Karpas-422 (cell line): ENCODE measurements around the gene PIP4K2A. TPM values are rescaled to one million over a fixed set of nuclear protein-coding genes. Genes with fewer than 3 reads are reported as not detected.

ENCODE experiments used
- DNase-seq: peaks from one replicate; pipeline ENCODE4 v3.0.0-alpha.2; 2015
- H2AFZ ChIP-seq: fragments of 200-600 bp; sonication (generic); 2 replicates; pipeline ENCODE4 v1.6.1; 2014; ENCODE audit warnings: antibody characterized with exemption, low read length, mixed read lengths
- H3K27ac ChIP-seq: fragments of 200-600 bp; sonication (generic); 2 replicates; pipeline ENCODE4 v1.5.1; 2014; ENCODE audit warnings: mild to moderate bottlenecking, low read length, moderate library complexity
- H3K27me3 ChIP-seq: fragments of 200-600 bp; sonication (generic); 2 replicates; pipeline ENCODE4 v1.6.1; 2014; ENCODE audit warnings: low read length, mixed read lengths
- H3K36me3 ChIP-seq: fragments of 200-600 bp; sonication (generic); 2 replicates; pipeline ENCODE4 v1.6.1; 2014; ENCODE audit warnings: low read length, mixed read lengths; ENCODE audit not compliant: insufficient read depth
- H3K4me1 ChIP-seq: fragments of 200-600 bp; sonication (generic); 2 replicates; pipeline ENCODE4 v1.6.1; 2014; ENCODE audit warnings: mild to moderate bottlenecking, low read length, mixed read lengths
- H3K4me2 ChIP-seq: fragments of 200-600 bp; sonication (generic); 2 replicates; pipeline ENCODE4 v1.6.1; 2014; ENCODE audit warnings: low read length, low read depth, mild to moderate bottlenecking; ENCODE audit not compliant: poor library complexity, severe bottlenecking
- H3K4me3 ChIP-seq: fragments of 200-600 bp; sonication (generic); 2 replicates; pipeline ENCODE4 v1.5.1; 2014; ENCODE audit warnings: mild to moderate bottlenecking, antibody characterized with exemption, low read length, mixed read lengths
- H3K79me2 ChIP-seq: fragments of 200-600 bp; sonication (generic); 2 replicates; pipeline ENCODE4 v1.6.1; 2014; ENCODE audit warnings: mild to moderate bottlenecking, low read length, mixed read lengths
- H3K9ac ChIP-seq: fragments of 200-600 bp; sonication (generic); 2 replicates; pipeline ENCODE4 v1.6.0; 2014; ENCODE audit warnings: low read length
- H3K9me2 ChIP-seq: fragments of 200-600 bp; sonication (generic), shearing (Covaris generic); replicated peaks from 2 replicates; pipeline ENCODE4 v1.6.0; 2014; ENCODE audit warnings: mild to moderate bottlenecking, low read length, moderate library complexity; ENCODE audit not compliant: insufficient read depth
- H3K9me3 ChIP-seq: fragments of 300-700, 200-600 bp; sonication (generic); 2 replicates; pipeline ENCODE4 v1.6.1; 2014; ENCODE audit warnings: low read length, mixed read lengths
- H4K20me1 ChIP-seq: fragments of 200-600 bp; sonication (generic); 2 replicates; pipeline ENCODE4 v1.6.1; 2014; ENCODE audit warnings: mild to moderate bottlenecking, antibody characterized with exemption, low read length, low read depth; ENCODE audit not compliant: insufficient read depth
- total RNA-seq: library from RNA; depleted of rRNA; stranded (reverse); fragments of >200 nt; shearing (Covaris generic); gene quantifications from 2 replicates; pipeline ENCODE4 v1.2.3, GENCODE V29; 2014; ENCODE audit warnings: low replicate concordance

Gene PIP4K2A
- total RNA-seq, 1 experiment from 2014 or later = 32.6 TPM

DNA sequence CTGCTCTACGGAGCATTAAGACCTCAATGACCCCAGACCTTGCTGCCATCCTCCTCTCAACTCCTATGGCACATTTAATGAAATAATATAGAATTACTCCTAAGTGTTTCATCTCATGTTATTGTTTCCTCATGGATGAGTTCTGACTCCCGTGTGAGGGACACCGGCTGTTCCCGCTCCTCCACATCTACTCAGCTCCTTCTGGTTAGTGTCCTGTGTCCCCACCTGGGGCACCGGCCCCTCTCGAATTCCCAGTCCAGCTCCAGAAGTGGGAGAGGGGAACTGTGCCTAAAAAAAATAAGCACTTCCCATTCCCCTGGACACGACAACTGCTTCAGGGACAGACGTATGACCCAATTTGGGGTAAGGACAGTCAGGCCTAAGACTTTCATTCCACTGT lies 58.3 kb downstream of the PIP4K2A start:
- Histone ChIP-seq H2AFZ (no peak overlapping the region), H3K36me3 (no peaks in the 10 kb centered on the region), H3K9ac (no peak overlapping the region), H3K9me3 (no peaks in the 10 kb centered on the region), H3K4me3 (no peak overlapping the region), H3K27me3 (no peaks in the 10 kb centered on the region), H3K9me2 (no peaks in the 10 kb centered on the region), H4K20me1 (peaks cover 52% of the 10 kb centered on the region), H3K27ac (no peak overlapping the region), H3K4me1 (no peaks in the 10 kb centered on the region), H3K79me2 (no peaks in the 10 kb centered on the region), H3K4me2 (no peak overlapping the region)
- DNase-seq = no peak

DNA sequence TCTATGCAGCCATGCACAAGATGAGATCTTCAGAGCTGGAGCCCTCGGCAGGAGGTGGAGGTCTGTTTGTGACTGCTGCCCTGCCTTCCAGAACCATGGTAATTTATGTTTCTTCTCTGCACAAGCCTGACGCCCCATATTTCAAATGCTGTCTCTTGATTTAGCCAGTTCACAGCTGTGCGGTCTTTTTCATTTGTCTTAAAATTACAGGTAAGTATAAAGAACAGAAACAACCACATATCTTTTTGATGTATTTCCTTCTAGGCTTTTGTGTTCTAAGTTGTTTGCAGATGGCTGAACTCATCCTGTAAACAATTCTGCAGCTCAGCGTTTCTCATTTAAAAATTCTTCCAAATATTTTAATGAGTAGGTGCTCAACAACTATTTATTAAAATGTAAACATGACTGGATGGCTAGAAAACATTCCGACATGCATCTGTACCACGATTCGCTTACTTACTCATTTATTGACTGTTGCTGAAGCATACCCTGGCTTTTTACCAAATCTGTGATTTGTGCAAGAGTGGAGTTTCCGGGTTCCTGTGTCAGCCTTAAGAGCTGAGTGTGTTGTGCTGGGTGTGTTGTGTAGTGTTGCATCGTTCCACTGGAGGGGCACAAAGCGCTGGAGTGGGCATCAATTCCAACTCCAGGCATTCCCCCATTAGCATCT lies 58.9 kb downstream of the PIP4K2A start:
- peaks cover 58% of the 10 kb centered on the region for H4K20me1 ChIP-seq
- no peak for DNase-seq
- no peaks in the 10 kb centered on the region for H3K4me1 ChIP-seq
- no peaks in the 10 kb centered on the region for H3K27me3 ChIP-seq
- no peak overlapping the region for H2AFZ ChIP-seq
- H3K4me2 ChIP-seq = no peak overlapping the region
- no peak overlapping the region for H3K4me3 ChIP-seq
- H3K27ac ChIP-seq = no peak overlapping the region
- H3K36me3 ChIP-seq = no peaks in the 10 kb centered on the region
- no peaks in the 10 kb centered on the region for H3K79me2 ChIP-seq
- H3K9me3 ChIP-seq = no peaks in the 10 kb centered on the region
- H3K9ac ChIP-seq = no peak overlapping the region
- H3K9me2 ChIP-seq = no peaks in the 10 kb centered on the region

DNA sequence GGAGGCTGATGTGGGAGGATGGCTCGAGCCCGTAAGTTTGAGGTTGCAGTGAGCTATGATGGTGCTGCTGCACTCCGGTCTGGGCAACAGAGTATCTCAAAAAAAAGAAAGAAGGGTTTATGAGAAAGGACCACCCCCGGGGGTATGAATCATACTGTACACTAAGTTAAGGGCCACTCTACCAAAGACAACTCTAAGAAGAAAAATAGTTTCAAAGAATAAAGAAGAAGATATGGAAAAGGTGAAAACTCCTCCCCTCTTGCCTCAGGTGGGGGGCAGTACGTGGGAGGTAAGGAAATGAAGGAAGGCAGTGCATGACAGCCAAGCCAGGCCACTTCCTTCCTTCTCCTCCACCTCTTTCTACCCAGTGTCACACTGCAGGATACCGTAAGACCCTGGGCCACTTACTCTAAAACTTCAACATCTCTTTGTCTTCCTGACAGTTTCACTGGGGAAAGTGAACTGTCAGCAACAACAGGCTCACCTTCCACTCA lies 61.3 kb downstream of the PIP4K2A start:
- H2AFZ ChIP-seq = no peak overlapping the region
- H3K4me3 ChIP-seq = no peak overlapping the region
- no peaks in the 10 kb centered on the region for H3K79me2 ChIP-seq
- no peak overlapping the region for H3K4me2 ChIP-seq
- no peaks in the 10 kb centered on the region for H3K36me3 ChIP-seq
- H3K9me3 ChIP-seq = no peaks in the 10 kb centered on the region
- no peak overlapping the region for H3K9ac ChIP-seq
- H3K9me2 ChIP-seq = no peaks in the 10 kb centered on the region
- no peak overlapping the region for H3K27ac ChIP-seq
- no peak for DNase-seq
- no peaks in the 10 kb centered on the region for H3K4me1 ChIP-seq
- H3K27me3 ChIP-seq = no peaks in the 10 kb centered on the region
- H4K20me1 ChIP-seq = peaks cover 60% of the 10 kb centered on the region

DNA sequence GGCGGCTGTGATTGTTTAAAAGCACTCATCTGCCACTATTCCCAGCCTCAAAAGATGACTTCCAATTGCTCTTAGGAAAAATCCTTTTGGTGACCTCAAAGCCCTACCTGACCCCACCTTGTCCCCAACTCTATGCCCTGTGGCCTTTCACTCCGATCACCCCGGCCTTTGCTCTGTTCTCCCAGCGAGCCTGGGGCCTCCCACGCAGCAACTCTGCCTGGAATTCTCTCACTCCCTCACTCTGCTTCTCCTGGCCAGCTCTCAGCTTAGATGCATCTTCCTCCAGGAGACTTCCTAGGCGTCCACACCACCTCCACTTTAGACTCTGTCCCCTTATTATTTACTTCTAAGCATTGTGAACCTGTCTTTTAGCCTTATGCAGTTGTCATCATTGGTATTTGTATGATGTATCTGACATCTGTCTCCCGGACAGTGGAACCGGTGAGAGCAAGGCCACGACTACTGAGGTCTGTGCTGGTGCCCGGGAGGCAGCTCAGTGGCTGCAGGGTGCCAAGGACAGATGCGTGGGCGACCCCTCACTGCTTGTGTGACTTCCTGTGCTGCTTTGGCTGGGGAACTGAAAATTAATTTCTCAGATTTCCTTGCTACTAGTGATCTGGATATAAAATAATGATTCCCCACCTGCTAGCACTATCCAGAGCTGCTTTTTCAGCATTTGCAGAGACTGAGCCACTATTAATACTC lies 63.0 kb downstream of the PIP4K2A start:
- H3K79me2 ChIP-seq = no peaks in the 10 kb centered on the region
- no peaks in the 10 kb centered on the region for H3K4me1 ChIP-seq

DNA sequence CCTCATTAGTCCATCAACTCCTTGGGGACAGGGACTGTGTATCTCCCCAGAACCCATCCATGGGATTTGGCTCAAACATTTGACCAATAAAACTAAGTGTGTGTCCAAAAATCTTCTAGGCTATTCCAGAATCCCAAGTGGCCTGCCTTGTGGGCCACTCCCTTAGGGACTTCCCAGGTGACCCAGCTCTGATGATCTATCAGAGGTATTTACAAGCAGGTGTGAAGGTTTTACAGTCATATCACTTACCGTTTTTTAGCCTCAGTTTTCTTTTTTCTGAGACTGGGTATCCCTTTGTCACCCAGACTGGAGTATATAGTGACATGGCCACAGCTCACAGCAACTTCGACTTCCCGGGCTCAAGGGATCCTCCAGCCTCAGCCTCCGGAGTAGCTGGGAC lies 64.4 kb downstream of the PIP4K2A start:
- no peaks in the 10 kb centered on the region for H3K79me2 ChIP-seq
- no peaks in the 10 kb centered on the region for H3K9me2 ChIP-seq
- H3K36me3 ChIP-seq = no peaks in the 10 kb centered on the region
- H4K20me1 ChIP-seq = peaks cover 65% of the 10 kb centered on the region
- no peak overlapping the region for H2AFZ ChIP-seq
- H3K9ac ChIP-seq = no peak overlapping the region
- no peaks in the 10 kb centered on the region for H3K4me1 ChIP-seq
- H3K4me3 ChIP-seq = no peak overlapping the region
- no peak overlapping the region for H3K27ac ChIP-seq
- no peak overlapping the region for H3K4me2 ChIP-seq
- H3K9me3 ChIP-seq = no peaks in the 10 kb centered on the region
- no peaks in the 10 kb centered on the region for H3K27me3 ChIP-seq
- no peak for DNase-seq

More for the DNA sequence above, 63.0 kb downstream of the PIP4K2A start:
- Histone ChIP-seq H3K9ac (no peak overlapping the region), H3K4me3 (no peak overlapping the region), H3K9me3 (no peaks in the 10 kb centered on the region), H3K27ac (no peak overlapping the region), H3K4me2 (no peak overlapping the region), H3K27me3 (no peaks in the 10 kb centered on the region), H3K9me2 (no peaks in the 10 kb centered on the region), H4K20me1 (peaks cover 64% of the 10 kb centered on the region), H2AFZ (no peak overlapping the region), H3K36me3 (no peaks in the 10 kb centered on the region)
- DNase-seq = no peak

GRCh38 chr10:22649390-22649841 lies 65.0 kb downstream of the PIP4K2A start:
- H3K9me3 ChIP-seq = no peaks in the 10 kb centered on the region
- H3K27ac ChIP-seq = no peak overlapping the region
- H3K4me2 ChIP-seq = no peak overlapping the region
- no peaks in the 10 kb centered on the region for H3K79me2 ChIP-seq
- no peak overlapping the region for H3K4me3 ChIP-seq
- H3K36me3 ChIP-seq = no peaks in the 10 kb centered on the region
- no peaks in the 10 kb centered on the region for H3K27me3 ChIP-seq
- DNase-seq = no peak
- peaks cover under 1% of the 10 kb centered on the region for H3K4me1 ChIP-seq
- no peak overlapping the region for H2AFZ ChIP-seq
- no peak overlapping the region for H3K9ac ChIP-seq
- peaks cover 69% of the 10 kb centered on the region for H4K20me1 ChIP-seq
- no peaks in the 10 kb centered on the region for H3K9me2 ChIP-seq

DNA sequence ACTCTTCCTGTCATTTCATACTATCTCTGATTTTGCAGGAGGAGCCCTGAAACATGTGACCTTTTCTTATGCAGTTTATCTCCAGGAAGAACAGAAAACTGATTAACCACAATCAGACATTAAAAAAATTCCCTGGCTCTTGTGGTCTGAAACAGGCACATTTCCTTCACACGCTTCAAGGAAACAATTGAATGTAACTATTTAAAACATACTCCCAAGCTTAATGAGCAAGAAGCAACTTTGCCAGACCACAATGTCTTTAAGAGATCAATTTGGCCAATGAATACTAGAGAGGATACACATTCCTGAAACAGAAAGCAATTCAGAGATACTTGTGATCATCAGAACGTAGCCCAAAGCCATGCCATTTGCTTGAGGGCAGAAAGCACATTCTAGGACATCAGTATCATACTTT lies 65.8 kb downstream of the PIP4K2A start:
- H3K9me2 ChIP-seq = no peaks in the 10 kb centered on the region
- H3K79me2 ChIP-seq = no peaks in the 10 kb centered on the region
- no peaks in the 10 kb centered on the region for H3K27me3 ChIP-seq
- H2AFZ ChIP-seq = no peak overlapping the region
- no peak overlapping the region for H3K4me2 ChIP-seq
- H3K9ac ChIP-seq = no peak overlapping the region
- H4K20me1 ChIP-seq = peaks cover 77% of the 10 kb centered on the region
- peaks cover 6% of the 10 kb centered on the region for H3K4me1 ChIP-seq
- no peak overlapping the region for H3K27ac ChIP-seq
- no peak for DNase-seq
- no peak overlapping the region for H3K4me3 ChIP-seq
- H3K36me3 ChIP-seq = no peaks in the 10 kb centered on the region
- no peaks in the 10 kb centered on the region for H3K9me3 ChIP-seq

- H3K36me3 ChIP-seq = no peaks in the 10 kb centered on the region
- no peaks in the 10 kb centered on the region for H3K79me2 ChIP-seq
- DNase-seq = no peak
- no peaks in the 10 kb centered on the region for H3K9me2 ChIP-seq
- no peak overlapping the region for H3K27ac ChIP-seq
- H3K9ac ChIP-seq = no peak overlapping the region
- H4K20me1 ChIP-seq = peaks cover 74% of the 10 kb centered on the region
- no peaks in the 10 kb centered on the region for H3K27me3 ChIP-seq
- peaks cover 6% of the 10 kb centered on the region for H3K4me1 ChIP-seq
- no peak overlapping the region for H3K4me2 ChIP-seq
- no peaks in the 10 kb centered on the region for H3K9me3 ChIP-seq
- no peak overlapping the region for H3K4me3 ChIP-seq
- no peak overlapping the region for H2AFZ ChIP-seq
Observed at GRCh38 chr10:22647244-22647643, 67.1 kb downstream of the PIP4K2A start.
